Fibroblast of mammary gland (primary cell): ENCODE measurements around the gene AUTS2.
"Not testable (repeated sequence)": the region's sequence is repeated elsewhere in the genome, so short reads cannot be mapped to it uniquely, and the experiment has no call there.

Source experiments
- DNase-seq: peaks from one replicate; pipeline ENCODE4 v3.0.0-alpha.2; 2010; ENCODE audit warnings: low read depth
- H3K4me3 ChIP-seq: 2 replicates; pipeline ENCODE4 v1.5.1; 2011; ENCODE audit warnings: low read depth, mild to moderate bottlenecking, low read length, moderate library complexity; ENCODE audit not compliant: control insufficient read depth
- TF ChIP-seq, protein P1 (sequence below): conservative IDR thresholded peaks from 2 replicates; pipeline ENCODE4 v1.5.1; 2011; ENCODE audit warnings: low read depth, low read length, inconsistent platforms; ENCODE audit not compliant: control insufficient read depth, insufficient read depth

The AUTS2 gene

DNA sequence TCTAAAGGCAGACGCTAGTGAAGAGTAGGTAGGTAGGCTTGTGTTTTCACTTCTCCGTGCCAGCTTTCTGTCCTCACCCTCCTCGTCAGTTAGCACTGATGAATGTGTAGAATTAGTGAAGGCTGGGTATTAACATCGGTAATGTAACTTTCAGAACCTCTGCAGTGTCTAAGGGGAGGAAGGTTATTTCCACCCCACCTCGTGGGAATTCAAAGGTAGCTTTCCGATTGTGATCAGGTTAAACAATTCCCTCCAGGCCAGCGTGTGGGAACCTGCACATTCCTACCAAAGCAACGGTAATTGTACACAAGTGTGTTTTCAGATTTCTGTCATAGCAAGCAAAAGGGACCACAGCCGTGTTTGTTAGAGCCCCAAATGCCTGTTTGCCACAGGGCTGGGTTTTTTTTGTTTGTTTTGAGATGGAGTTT lies 1128.7 kb downstream of the AUTS2 start:
- H3K4me3 ChIP-seq, result no peak overlapping the region
- TF ChIP-seq, protein P1, sequence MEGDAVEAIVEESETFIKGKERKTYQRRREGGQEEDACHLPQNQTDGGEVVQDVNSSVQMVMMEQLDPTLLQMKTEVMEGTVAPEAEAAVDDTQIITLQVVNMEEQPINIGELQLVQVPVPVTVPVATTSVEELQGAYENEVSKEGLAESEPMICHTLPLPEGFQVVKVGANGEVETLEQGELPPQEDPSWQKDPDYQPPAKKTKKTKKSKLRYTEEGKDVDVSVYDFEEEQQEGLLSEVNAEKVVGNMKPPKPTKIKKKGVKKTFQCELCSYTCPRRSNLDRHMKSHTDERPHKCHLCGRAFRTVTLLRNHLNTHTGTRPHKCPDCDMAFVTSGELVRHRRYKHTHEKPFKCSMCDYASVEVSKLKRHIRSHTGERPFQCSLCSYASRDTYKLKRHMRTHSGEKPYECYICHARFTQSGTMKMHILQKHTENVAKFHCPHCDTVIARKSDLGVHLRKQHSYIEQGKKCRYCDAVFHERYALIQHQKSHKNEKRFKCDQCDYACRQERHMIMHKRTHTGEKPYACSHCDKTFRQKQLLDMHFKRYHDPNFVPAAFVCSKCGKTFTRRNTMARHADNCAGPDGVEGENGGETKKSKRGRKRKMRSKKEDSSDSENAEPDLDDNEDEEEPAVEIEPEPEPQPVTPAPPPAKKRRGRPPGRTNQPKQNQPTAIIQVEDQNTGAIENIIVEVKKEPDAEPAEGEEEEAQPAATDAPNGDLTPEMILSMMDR, result no peak
- no peak for DNase-seq

DNA sequence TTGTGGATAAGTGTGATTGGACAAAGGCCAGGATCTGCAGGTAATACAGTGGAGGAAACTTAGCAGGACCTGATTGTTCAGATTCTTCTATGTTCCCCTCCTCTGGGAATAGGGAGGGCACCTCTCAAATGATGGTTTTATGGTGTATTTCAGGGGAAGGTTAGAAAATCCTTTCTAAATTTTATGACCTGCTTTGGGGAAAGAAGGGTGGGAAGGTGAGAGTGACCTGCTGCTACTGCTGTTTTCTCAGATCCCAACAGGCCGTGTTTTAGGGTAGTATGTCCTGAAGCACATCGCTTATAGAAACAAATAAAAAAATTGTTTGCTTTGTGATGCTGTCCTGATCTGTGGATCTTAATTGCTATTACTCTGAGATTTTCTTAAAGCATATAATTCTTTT lies 1129.6 kb downstream of the AUTS2 start:
- TF ChIP-seq, protein P1, result no peak
- no peak for DNase-seq
- no peak overlapping the region for H3K4me3 ChIP-seq

DNA sequence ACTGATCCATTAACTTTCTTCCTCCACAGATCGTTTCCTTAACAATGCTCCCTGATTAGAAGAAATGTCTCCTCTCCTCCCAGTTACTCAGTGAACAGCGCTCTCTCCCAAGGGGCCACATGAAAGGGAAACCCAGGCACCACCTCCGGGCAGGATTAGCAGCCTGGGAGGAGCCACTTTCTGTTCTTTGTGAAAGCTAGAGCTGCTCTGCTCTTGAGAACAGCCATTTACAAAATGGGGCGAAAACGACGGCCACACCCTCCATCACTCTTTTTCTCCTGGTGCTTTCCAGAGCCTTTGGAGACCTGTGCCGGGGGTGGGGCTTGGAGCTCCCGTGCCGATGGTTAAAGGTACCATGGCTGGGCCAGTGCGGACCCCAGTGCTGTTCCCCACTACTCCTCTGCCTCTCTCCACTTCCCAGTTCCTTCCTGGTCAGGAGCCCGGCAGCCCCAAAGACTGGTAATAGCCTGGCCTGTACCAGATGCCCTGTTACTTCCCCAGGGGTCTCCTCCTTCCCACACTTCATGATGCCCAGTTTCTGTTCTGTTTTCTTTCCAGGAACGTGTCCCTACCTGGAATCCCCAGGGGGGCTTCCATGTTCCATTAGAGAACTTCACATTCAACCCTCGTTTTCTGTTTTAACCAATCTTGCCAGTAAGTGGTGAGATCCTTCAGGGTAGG lies 1130.7 kb downstream of the AUTS2 start:
- TF ChIP-seq, protein P1, result no peak
- H3K4me3 ChIP-seq, result no peak overlapping the region
- DNase-seq, result no peak

DNA sequence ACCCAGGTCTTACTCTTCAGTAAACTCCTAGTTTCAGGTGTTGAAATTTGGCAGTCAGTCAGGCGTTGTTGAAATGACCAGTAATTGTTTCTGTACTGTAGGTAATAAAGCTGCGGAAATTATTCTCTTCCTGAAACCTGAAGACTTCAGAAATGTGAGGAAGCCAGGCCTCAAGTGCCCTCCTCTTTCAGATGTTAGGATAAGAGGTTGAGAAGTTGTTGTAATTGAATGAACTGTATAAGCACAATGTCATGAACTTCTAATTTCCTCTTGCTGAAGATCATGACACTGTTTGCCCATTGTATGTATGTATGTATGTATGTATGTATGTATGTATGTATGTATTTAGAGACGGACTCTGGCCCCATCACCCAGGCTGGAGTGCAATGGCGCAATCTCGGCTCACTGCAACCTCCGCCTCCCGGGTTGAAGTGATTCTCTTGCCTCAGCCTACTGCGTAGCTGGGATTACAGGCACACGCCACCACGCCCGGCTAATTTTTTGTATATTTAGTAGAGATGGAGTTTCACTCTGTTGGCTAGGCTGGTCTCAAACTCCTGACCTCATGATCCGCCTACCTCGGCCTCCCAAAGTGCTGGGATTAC lies 1131.4 kb downstream of the AUTS2 start:
- H3K4me3 ChIP-seq, DNase-seq: not testable (repeated sequence)

DNA sequence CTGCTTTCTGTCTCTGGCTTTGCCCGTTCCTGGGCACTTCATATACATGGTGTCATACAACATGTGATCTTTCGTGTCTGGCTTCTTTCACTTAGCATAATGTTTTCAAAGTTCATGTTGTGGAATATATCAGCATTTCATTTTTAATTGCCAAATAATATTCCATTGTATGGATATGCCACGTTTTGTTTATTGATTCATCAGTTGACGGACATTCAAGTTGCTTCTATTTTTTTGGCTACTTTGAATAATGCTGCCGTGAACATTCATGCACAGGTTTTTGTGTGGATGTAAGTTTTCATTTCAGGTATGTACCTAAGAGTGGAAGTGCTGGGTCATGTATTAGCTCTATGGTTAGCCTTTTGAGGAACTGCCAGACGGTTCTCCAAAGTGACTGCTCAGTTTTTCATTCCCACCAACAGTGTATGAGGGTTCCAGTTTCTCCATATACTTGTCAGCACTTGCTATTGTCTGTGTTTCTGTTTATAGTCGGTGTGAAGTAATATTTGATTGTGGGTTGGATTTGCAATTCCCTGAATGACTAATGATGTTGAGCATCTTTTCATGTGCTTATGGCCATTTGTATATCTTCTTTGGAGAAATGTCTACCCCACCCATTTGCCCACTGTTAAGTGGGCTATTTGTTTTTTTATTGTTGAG lies 1132.3 kb downstream of the AUTS2 start:
- TF ChIP-seq, protein P1, result no peak
- DNase-seq, result no peak
- H3K4me3 ChIP-seq, result no peak overlapping the region

DNA sequence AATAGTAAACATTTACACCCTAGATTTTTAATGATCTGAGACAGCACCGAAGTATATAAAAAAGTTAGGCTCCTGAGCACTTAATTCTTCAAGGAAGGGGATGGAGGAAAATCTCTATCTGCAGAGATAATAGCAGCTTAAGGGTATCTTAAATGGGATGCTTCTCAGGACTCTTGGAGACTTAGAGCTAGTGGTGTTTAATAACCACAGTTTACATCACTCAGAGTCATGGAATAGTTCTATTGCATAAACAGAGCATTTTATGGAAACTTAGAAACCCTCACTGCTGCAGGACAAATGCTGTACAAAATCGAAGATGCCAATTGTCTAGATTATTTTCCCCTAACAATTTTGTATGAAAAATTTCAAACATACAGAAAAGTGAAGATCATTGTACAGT lies 1134.8 kb downstream of the AUTS2 start:
- TF ChIP-seq, protein P1, result no peak
- no peak overlapping the region for H3K4me3 ChIP-seq
- DNase-seq, result no peak

DNA sequence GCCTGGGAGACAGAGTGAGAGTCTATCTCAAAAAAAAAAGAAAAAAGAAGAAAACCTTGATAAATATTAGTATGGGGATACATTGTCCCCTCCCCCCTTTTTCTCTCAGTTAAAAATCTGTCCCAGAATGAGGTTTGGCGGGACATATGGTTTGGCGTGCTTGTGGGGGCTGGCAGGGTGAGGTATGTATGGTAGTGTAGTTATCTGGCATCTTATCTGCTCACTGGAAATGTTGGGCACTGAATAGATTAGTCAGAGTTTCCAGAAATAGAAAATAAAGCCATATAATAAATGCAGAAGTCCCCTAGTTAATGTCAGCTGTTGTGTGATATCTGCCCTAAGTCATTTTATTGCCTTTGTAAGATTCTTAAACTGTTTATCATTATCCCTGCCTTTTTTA lies 1136.1 kb downstream of the AUTS2 start:
- no peak for DNase-seq
- no peak overlapping the region for H3K4me3 ChIP-seq
- TF ChIP-seq, protein P1, result no peak
